Measurements from ENCODE around the gene ADORA3.

Gene ADORA3

GRCh38 chr1:111452581-111452980 lies 50.9 kb downstream of the ADORA3 start:
- H3K4me3 ChIP-seq (ENCODE audit: control insufficient read depth, low read depth, low read length), result no peak overlapping the region
- DNase-seq (ENCODE audit: low read depth), result no peak
- TF ChIP-seq CTCF (conservative IDR thresholded peaks at IDR 0.05; ENCODE audit: control insufficient read depth, insufficient read depth, low read depth, low read length), result no peak

GRCh38 chr1:111450185-111450584 lies 53.2 kb downstream of the ADORA3 start:
- H3K4me3 ChIP-seq (ENCODE audit: control insufficient read depth, low read depth, low read length), result peak overlapping the region; percentile 97
- no peak for TF ChIP-seq CTCF (conservative IDR thresholded peaks at IDR 0.05; ENCODE audit: control insufficient read depth, insufficient read depth, low read depth, low read length)
- DNase-seq (ENCODE audit: low read depth), result no peak

- peak overlapping the region; percentile 97 for H3K4me3 ChIP-seq (ENCODE audit: control insufficient read depth, low read depth, low read length)
- no peak for DNase-seq (ENCODE audit: low read depth)
- TF ChIP-seq CTCF (conservative IDR thresholded peaks at IDR 0.05; ENCODE audit: control insufficient read depth, insufficient read depth, low read depth, low read length), result no peak
These were observed 53.8 kb downstream of the ADORA3 start for GRCh38 chr1:111449703-111450017.
